Measurements from ENCODE around the gene GPR162. TPM values are rescaled to one million over a fixed set of nuclear protein-coding genes. Genes with fewer than 3 reads are reported as not detected.

The GPR162 gene
- total RNA-seq, 1 experiment from 2014 or later: 6.1 TPM

DNA sequence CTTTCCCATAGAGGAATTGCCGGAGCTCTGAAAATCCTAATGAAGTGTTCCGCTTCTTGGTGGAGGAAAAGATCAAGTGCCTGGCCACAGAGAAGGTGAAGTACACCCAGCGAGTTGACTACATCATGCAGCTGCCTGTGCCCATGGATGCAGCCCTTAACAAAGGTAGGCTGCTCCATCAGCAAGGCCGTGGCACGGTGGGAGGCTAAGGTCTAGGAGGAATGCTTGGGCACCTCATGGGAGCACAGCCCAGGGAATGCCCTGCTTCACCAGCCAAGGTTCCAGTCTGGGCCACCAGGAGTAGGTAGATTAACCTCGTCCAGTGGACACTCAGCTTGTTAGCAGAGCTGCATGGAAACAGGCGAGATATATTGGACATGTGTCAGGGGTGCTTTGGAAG is 39.3 kb downstream of the GPR162 start:
- H2BK15ac ChIP-seq (ENCODE audit: low read depth, low read length): no peak overlapping the region
- H2BK12ac ChIP-seq (ENCODE audit: insufficient read length, low read depth, low read length): no peak overlapping the region
- Mint-ChIP-seq H3K9me3 (no peaks in the 10 kb centered on the region), H3K36me3 (ENCODE audit: insufficient read depth in 1 of 3, low read depth in 3 of 3) (peaks cover 56 to 94% (median 92%) of the 10 kb centered on the region in 3 experiments; a peak in 6 of 7 replicates), H3K4me1 (peaks cover 6 to 7% of the 10 kb centered on the region in 2 experiments), H3K27me3 (ENCODE audit: low read depth) (no peaks in the 10 kb centered on the region), H3K4me3 (no peak overlapping the region), H3K27ac (peak overlapping the region in 1 of 3 experiments; percentile 41; a peak in 1 of 7 replicates)
- no peak overlapping the region for H3K23ac ChIP-seq (ENCODE audit: insufficient read length, low read depth, low read length)
- TF ChIP-seq, protein P1, sequence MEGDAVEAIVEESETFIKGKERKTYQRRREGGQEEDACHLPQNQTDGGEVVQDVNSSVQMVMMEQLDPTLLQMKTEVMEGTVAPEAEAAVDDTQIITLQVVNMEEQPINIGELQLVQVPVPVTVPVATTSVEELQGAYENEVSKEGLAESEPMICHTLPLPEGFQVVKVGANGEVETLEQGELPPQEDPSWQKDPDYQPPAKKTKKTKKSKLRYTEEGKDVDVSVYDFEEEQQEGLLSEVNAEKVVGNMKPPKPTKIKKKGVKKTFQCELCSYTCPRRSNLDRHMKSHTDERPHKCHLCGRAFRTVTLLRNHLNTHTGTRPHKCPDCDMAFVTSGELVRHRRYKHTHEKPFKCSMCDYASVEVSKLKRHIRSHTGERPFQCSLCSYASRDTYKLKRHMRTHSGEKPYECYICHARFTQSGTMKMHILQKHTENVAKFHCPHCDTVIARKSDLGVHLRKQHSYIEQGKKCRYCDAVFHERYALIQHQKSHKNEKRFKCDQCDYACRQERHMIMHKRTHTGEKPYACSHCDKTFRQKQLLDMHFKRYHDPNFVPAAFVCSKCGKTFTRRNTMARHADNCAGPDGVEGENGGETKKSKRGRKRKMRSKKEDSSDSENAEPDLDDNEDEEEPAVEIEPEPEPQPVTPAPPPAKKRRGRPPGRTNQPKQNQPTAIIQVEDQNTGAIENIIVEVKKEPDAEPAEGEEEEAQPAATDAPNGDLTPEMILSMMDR (conservative IDR thresholded peaks at IDR 0.05): no peak
- no peak overlapping the region for H2BK5ac ChIP-seq (ENCODE audit: insufficient read length, low read length)
- H3K9ac ChIP-seq (ENCODE audit: extremely low read depth, insufficient read length, low read length): no peak overlapping the region
- H3K4ac ChIP-seq (ENCODE audit: low read depth, low read length): no peak overlapping the region
- H3K14ac ChIP-seq (ENCODE audit: insufficient read depth, low read length): no peak overlapping the region
- H3K27me3 ChIP-seq (ENCODE audit: insufficient read depth, low read length): no peaks in the 10 kb centered on the region
- H2BK20ac ChIP-seq (ENCODE audit: low read depth, low read length, poor library complexity, severe bottlenecking): no peak overlapping the region
- no peak overlapping the region for H3T11ph ChIP-seq (ENCODE audit: low read length)
- no peak overlapping the region for H3K4me2 ChIP-seq (ENCODE audit: insufficient read depth, insufficient read length, low read length)
- no peaks in the 10 kb centered on the region for H3K79me2 ChIP-seq (ENCODE audit: insufficient read depth, low read length)
- no peaks in the 10 kb centered on the region for H3K79me1 ChIP-seq (ENCODE audit: insufficient read depth, low read depth, low read length, poor library complexity, severe bottlenecking)
- DNase-seq: no peak
- no peak overlapping the region for H2AFZ ChIP-seq (ENCODE audit: low read length)
- no peaks in the 10 kb centered on the region for H4K20me1 ChIP-seq (ENCODE audit: control insufficient read depth, insufficient read depth, insufficient read length)
- H3K27ac ChIP-seq (ENCODE audit: insufficient read length, low read depth, low read length): no peak overlapping the region
- no peak overlapping the region for H3K18ac ChIP-seq (ENCODE audit: insufficient read length, low read depth, low read length)
- no peak overlapping the region for H4K8ac ChIP-seq (replicated peaks; ENCODE audit: insufficient read length, low read depth, low read length)
- no peak overlapping the region for H2AK5ac ChIP-seq (ENCODE audit: insufficient read length, low read length)
- H2BK120ac ChIP-seq (ENCODE audit: low read depth, low read length, poor library complexity, severe bottlenecking): no peak overlapping the region
- no peaks in the 10 kb centered on the region for H3K9me3 ChIP-seq (ENCODE audit: control insufficient read depth, low read depth, low read length)
- no CpG with 5 or more reads among the region's 7 CpGs for WGBS (ENCODE audit: extremely low coverage, insufficient read length, low lambda C conversion rate)
- H3K23me2 ChIP-seq (ENCODE audit: insufficient read length, low read depth, low read length, poor library complexity, severe bottlenecking): no peaks in the 10 kb centered on the region
- H4K5ac ChIP-seq (ENCODE audit: insufficient read length, low read depth, low read length): no peak overlapping the region
- no peaks in the 10 kb centered on the region for H3K4me1 ChIP-seq (ENCODE audit: insufficient read depth, low read length)
- H3K56ac ChIP-seq (ENCODE audit: insufficient read length, low read depth, low read length): no peak overlapping the region
- H4K91ac ChIP-seq (ENCODE audit: insufficient read length, low read depth, low read length): no peak overlapping the region
